Upper lobe of left lung (tissue), 6 donors: Measurements from ENCODE around the gene CHAC1. TPM values are rescaled to one million over a fixed set of nuclear protein-coding genes. Genes with fewer than 3 reads are reported as not detected.

Experiments
- ATAC-seq, 2 donors: fragments of 200-7000 bp; cut with Tn5 transposase; one replicate each; pipeline ENCODE4 v1.9.1; 2022; ENCODE audit warnings: mild to moderate bottlenecking in 2 of 2, moderate library complexity in 2 of 2; ENCODE audit not compliant: low FRiP score in 2 of 2
- DNase-seq, 2 donors: peaks; one replicate each; pipeline ENCODE4 v3.0.0-alpha.2; 2019 to 2020
- H3K27ac ChIP-seq, 4 donors: fragments of 200-600 bp; sonication (generic); one replicate each; pipeline ENCODE4 v1.5.1; 2016 to 2019
- H3K27me3 ChIP-seq, 4 donors: fragments of 200-600 bp; sonication (generic); one replicate each; pipeline ENCODE4 v1.5.1; 2017 to 2019
- H3K36me3 ChIP-seq, 4 donors: fragments of 200-600 bp; sonication (generic); one replicate each; pipeline ENCODE4 v1.5.1; 2016 to 2019
- H3K4me1 ChIP-seq, 4 donors: fragments of 200-600 bp; sonication (generic); one replicate each; pipeline ENCODE4 v1.5.1; 2018 to 2019
- H3K4me3 ChIP-seq, 4 donors: fragments of 200-600 bp; sonication (generic); one replicate each; pipeline ENCODE4 v1.5.1; 2017 to 2019; ENCODE audit warnings: mild to moderate bottlenecking in 2 of 4, moderate library complexity in 1 of 4
- H3K9me3 ChIP-seq, 4 donors: fragments of 200-600 bp; sonication (generic); one replicate each; pipeline ENCODE4 v1.5.1; 2018 to 2019
- CTCF ChIP-seq, 6 experiments: fragments of 450-650 bp in 4 of 6; fragments of 200-600 bp in 2 of 6; sonication (generic) in 2 of 6; IDR thresholded peaks; one replicate each; pipeline ENCODE4 v1.5.1; 2016 to 2019; ENCODE audit warnings: antibody characterized with exemption in 6 of 6
- EP300 ChIP-seq, 4 donors: sonication (generic); formaldehyde crosslinking; IDR thresholded peaks; one replicate each; pipeline ENCODE4 v1.5.1; 2017; ENCODE audit warnings: antibody characterized with exemption in 4 of 4, control low read depth in 2 of 4
- POLR2A ChIP-seq, 4 donors: fragments of 450-650 bp; IDR thresholded peaks; one replicate each; pipeline ENCODE4 v1.5.1; 2016 to 2017; ENCODE audit warnings: antibody characterized with exemption in 4 of 4, mild to moderate bottlenecking in 2 of 4
- POLR2AphosphoS5 ChIP-seq, 2 donors: sonication (generic); formaldehyde crosslinking; IDR thresholded peaks; one replicate each; pipeline ENCODE4 v1.5.1; 2017; ENCODE audit warnings: antibody characterized with exemption in 2 of 2
- WGBS, 2 donors: methylation state at CpG; one replicate each; pipeline ENCODE4 v1.1.5; 2017 to 2018; 5-methylcytosine and 5-hydroxymethylcytosine counted together
- total RNA-seq, 6 donors: library from RNA; depleted of rRNA in 4 of 6; stranded (reverse); fragments of >200 nt in 4 of 6; gene quantifications; one replicate each; pipeline versions ENCODE4 v1.1.0 to v1.2.1, GENCODE V29; 2016 to 2021
- donor health status: DM: no; HTN: no; CAD: no; lungs with moderate emphysema.
- donor health status: DM: no; HTN: yes; CAD: no; lungs with severe emphysema.

CHAC1 gene
- total RNA-seq, 6 donors from 2014 or later: 2.6 to 11.1 (median 3.4) TPM

GRCh38 chr15:40917585-40917984 lies 35.7 kb upstream of the CHAC1 start:
- WGBS, 2 donors: 69 to 85% methylated on average over 4 to 7 of the region's 11 CpGs
- no peaks in the 10 kb centered on the region for H3K36me3 ChIP-seq
- DNase-seq (no peak), ATAC-seq (no peak)
- H3K27me3 ChIP-seq: no peaks in the 10 kb centered on the region
- peaks cover 20 to 45% (median 34%) of the 10 kb centered on the region in 4 donors for H3K4me1 ChIP-seq
- TF ChIP-seq POLR2AphosphoS5 (IDR thresholded peaks at IDR 0.05) (no peak), CTCF (IDR thresholded peaks at IDR 0.05) (peak in 1 of 6 experiments; percentile 7), EP300 (IDR thresholded peaks at IDR 0.05) (no peak), POLR2A (IDR thresholded peaks at IDR 0.05) (no peak)
- H3K9me3 ChIP-seq: no peaks in the 10 kb centered on the region
- peak overlapping the region; percentile 77 to 89 (median 78) for H3K27ac ChIP-seq
- no peak overlapping the region for H3K4me3 ChIP-seq

GRCh38 chr15:40918146-40918798 lies 35.0 kb upstream of the CHAC1 start:
- ATAC-seq: peak in 1 of 2 donors; percentile 65
- H3K27me3 ChIP-seq: no peaks in the 10 kb centered on the region
- H3K36me3 ChIP-seq: no peaks in the 10 kb centered on the region
- peaks cover 22 to 49% (median 36%) of the 10 kb centered on the region in 4 donors for H3K4me1 ChIP-seq
- H3K4me3 ChIP-seq: no peak overlapping the region
- H3K9me3 ChIP-seq: no peaks in the 10 kb centered on the region
- 43 to 68% methylated on average over 6 to 13 of the region's 15 CpGs for WGBS, 2 donors
- DNase-seq: peak; percentile 55 to 75
- TF ChIP-seq EP300 (IDR thresholded peaks at IDR 0.05) (no peak), POLR2A (IDR thresholded peaks at IDR 0.05) (no peak), POLR2AphosphoS5 (IDR thresholded peaks at IDR 0.05) (peak; percentile 9 to 44), CTCF (IDR thresholded peaks at IDR 0.05) (no peak)
- peak overlapping the region; percentile 77 to 89 (median 78) for H3K27ac ChIP-seq

GRCh38 chr15:40918799-40919392 lies 34.4 kb upstream of the CHAC1 start:
- Histone ChIP-seq H3K9me3 (no peaks in the 10 kb centered on the region), H3K27me3 (no peaks in the 10 kb centered on the region), H3K4me3 (no peak overlapping the region), H3K27ac (peak overlapping the region; percentile 77 to 89 (median 78)), H3K4me1 (peaks cover 22 to 49% (median 36%) of the 10 kb centered on the region in 4 donors), H3K36me3 (no peaks in the 10 kb centered on the region)
- ATAC-seq (peak; percentile 9 to 13), DNase-seq (peak in 1 of 2 donors; percentile 56)
- TF ChIP-seq EP300 (IDR thresholded peaks at IDR 0.05) (no peak), POLR2AphosphoS5 (IDR thresholded peaks at IDR 0.05) (peak in 1 of 2 donors; percentile 44), CTCF (IDR thresholded peaks at IDR 0.05) (no peak)
- 50 to 62% methylated on average over 6 to 19 of the region's 19 CpGs for WGBS, 2 donors

- Histone ChIP-seq H3K9me3 (no peaks in the 10 kb centered on the region), H3K36me3 (no peaks in the 10 kb centered on the region), H3K4me3 (no peak overlapping the region), H3K4me1 (peaks cover 38 to 48% (median 41%) of the 10 kb centered on the region in 4 donors), H3K27ac (peak overlapping the region in 3 of 4 donors; percentile 14 to 52 (median 45)), H3K27me3 (peaks cover 0 to 16% (median 6%) of the 10 kb centered on the region in 4 donors)
- DNase-seq (no peak), ATAC-seq (no peak)
- WGBS, 2 donors: 50 to 54% methylated on average over 4 to 5 of the region's 5 CpGs
- no peak for TF ChIP-seq POLR2AphosphoS5 (IDR thresholded peaks at IDR 0.05)
- no peak for TF ChIP-seq CTCF (IDR thresholded peaks at IDR 0.05)
These were observed 31.2 kb upstream of the CHAC1 start for GRCh38 chr15:40921949-40922607.
